NCI-H748 treated with DMSO at 0.1 percent for 48 hours (cell line): ENCODE results near the gene UCP2.
"Not testable (repeated sequence)": the region's sequence is repeated elsewhere in the genome, so short reads cannot be mapped to it uniquely, and the experiment has no call there.

Experiments
- DNase-seq: peaks from one replicate; lab custom pipeline; 2025; lab: John Stamatoyannopoulos, UW

The UCP2 gene

GRCh38 chr11:73995731-73996130 is 13.1 kb upstream of the UCP2 start:
- DNase-seq = no peak

- no peak for DNase-seq
Measured at GRCh38 chr11:73995247-73995646, 12.6 kb upstream of the UCP2 start.

- DNase-seq = no peak
Measured at GRCh38 chr11:73991471-73992006, 8.9 kb upstream of the UCP2 start.

- no peak for DNase-seq
Measured at GRCh38 chr11:73990730-73991129, 8.1 kb upstream of the UCP2 start.

- DNase-seq = no peak
Measured at GRCh38 chr11:73989156-73989555, 6.5 kb upstream of the UCP2 start.

GRCh38 chr11:73988227-73988626 is 5.6 kb upstream of the UCP2 start:
- no peak for DNase-seq

GRCh38 chr11:73985661-73986060 is 3.0 kb upstream of the UCP2 start:
- DNase-seq = not testable (repeated sequence)

GRCh38 chr11:73983741-73984538 is 1.3 kb upstream of the UCP2 start:
- no peak for DNase-seq

- peak; percentile 91 for DNase-seq
Measured at GRCh38 chr11:73982990-73983740, 522 bp upstream of the UCP2 start.

GRCh38 chr11:73981051-73981805 is 1.4 kb downstream of the UCP2 start:
- DNase-seq = no peak

- DNase-seq = peak; percentile 10
Measured at GRCh38 chr11:73980001-73980961, 2.4 kb downstream of the UCP2 start.

- DNase-seq = no peak
Measured at GRCh38 chr11:73978576-73979086, 4.0 kb downstream of the UCP2 start.

- DNase-seq = no peak
Measured at GRCh38 chr11:73977856-73978519, 4.7 kb downstream of the UCP2 start.

- DNase-seq = no peak
Measured at GRCh38 chr11:73976451-73977151, 6.0 kb downstream of the UCP2 start.

GRCh38 chr11:73975479-73975757 is 7.2 kb downstream of the UCP2 start:
- DNase-seq = no peak

- no peak for DNase-seq
Measured at GRCh38 chr11:73974604-73975478, 7.8 kb downstream of the UCP2 start.

- DNase-seq = no peak
Measured at GRCh38 chr11:73972620-73973449, 9.8 kb downstream of the UCP2 start.

GRCh38 chr11:73972187-73972586 is 10.5 kb downstream of the UCP2 start:
- DNase-seq = no peak
